Kidney (tissue), 14 donors: ENCODE data around the gene SLC25A21. TPM values are rescaled to one million over a fixed set of nuclear protein-coding genes. Genes with fewer than 3 reads are reported as not detected.

Source experiments
- DNase-seq, 5 donors: peaks; one replicate each; pipeline ENCODE4 v3.0.0-alpha.2; 2013 to 2020
- FAIRE-seq: peaks from 2 replicates; lab custom pipeline; 2012; peaks lifted over from hg19 to GRCh38; lab: Jason Lieb, UNC
- H3K27ac ChIP-seq, 2 donors: one replicate each; pipeline ENCODE4 v1.7.0; 2013; ENCODE audit warnings: low read depth in 2 of 2, low read length in 2 of 2, inconsistent platforms in 1 of 2
- H3K27me3 ChIP-seq: one replicate; pipeline ENCODE4 v1.7.1; 2013; ENCODE audit warnings: low read length, inconsistent platforms; ENCODE audit not compliant: control insufficient read depth, insufficient read depth
- H3K36me3 ChIP-seq, 3 donors: one replicate each; pipeline versions ENCODE4 v1.7.0 to v1.7.1; 2013; ENCODE audit warnings: low read length in 3 of 3, control low read depth in 1 of 3, inconsistent platforms in 1 of 3; ENCODE audit not compliant: insufficient read depth in 3 of 3, control insufficient read depth in 2 of 3
- H3K4me1 ChIP-seq, 3 donors: one replicate each; pipeline versions ENCODE4 v1.7.0 to v1.7.1; 2013; ENCODE audit warnings: low read length in 3 of 3, inconsistent platforms in 1 of 3, low read depth in 1 of 3; ENCODE audit not compliant: control insufficient read depth in 2 of 3, insufficient read depth in 2 of 3
- H3K4me3 ChIP-seq, 3 donors: one replicate each; pipeline versions ENCODE4 v1.7.0 to v1.8.1; 2013; ENCODE audit warnings: low read length in 3 of 3, control low read depth in 1 of 3, inconsistent platforms in 1 of 3
- H3K9ac ChIP-seq, 3 donors: one replicate each; pipeline versions ENCODE4 v1.7.0 to v1.7.1; 2013; ENCODE audit warnings: low read length in 3 of 3, control low read depth in 1 of 3, inconsistent platforms in 1 of 3
- H3K9me3 ChIP-seq, 3 donors: one replicate each; pipeline versions ENCODE4 v1.7.0 to v1.7.1; 2013; ENCODE audit warnings: low read length in 3 of 3, control low read depth in 1 of 3, inconsistent platforms in 1 of 3; ENCODE audit not compliant: control insufficient read depth in 2 of 3, insufficient read depth in 1 of 3
- intact Hi-C: fragments of 100-400 bp; cut with DNase I; formaldehyde crosslinking; loops from one replicate; pipeline ENCODE4 v1.11.1; 2022
- polyA plus RNA-seq: library from polyadenylated mRNA; stranded (reverse); fragments of 350-450 nt; fragmentation: Illumina TruSeq; extraction: RNeasy Lipid Tissue Mini Kit (QIAGEN cat#74804); gene quantifications from one replicate; pipeline ENCODE4 v1.2.3, GENCODE V29; 2014; ENCODE audit warnings: low read depth, low replicate concordance; ENCODE audit not compliant: insufficient read depth
- total RNA-seq: library from RNA; stranded (reverse); fragmentation: NEBNext Ultra II Directional; extraction: Animal tissue kit (Norgen Biotek cat#: 25700); gene quantifications from one replicate; pipeline ENCODE4 v1.2.1, GENCODE V29; 2021
- TF ChIP-seq, protein P1 (sequence below): IDR thresholded peaks from 3 replicates; pipeline ENCODE4 v1.5.1; 2012; ENCODE audit warnings: mild to moderate bottlenecking, moderate library complexity, borderline replicate concordance; ENCODE audit not compliant: insufficient read depth; ENCODE audit errors: extremely low read depth
- donor health status: control.
- donor health status: control.
- donor health status: control.
- donor health status: control.
- donor health status: control.
- donor health status: DM: yes; HTN: yes; CAD: no.
- donor health status: Normal renal cell carcinoma (clear cell type).

The SLC25A21 gene
- total and polyA plus RNA-seq, 2 donors from 2014 or later: 1.3 to 1.4 TPM

DNA sequence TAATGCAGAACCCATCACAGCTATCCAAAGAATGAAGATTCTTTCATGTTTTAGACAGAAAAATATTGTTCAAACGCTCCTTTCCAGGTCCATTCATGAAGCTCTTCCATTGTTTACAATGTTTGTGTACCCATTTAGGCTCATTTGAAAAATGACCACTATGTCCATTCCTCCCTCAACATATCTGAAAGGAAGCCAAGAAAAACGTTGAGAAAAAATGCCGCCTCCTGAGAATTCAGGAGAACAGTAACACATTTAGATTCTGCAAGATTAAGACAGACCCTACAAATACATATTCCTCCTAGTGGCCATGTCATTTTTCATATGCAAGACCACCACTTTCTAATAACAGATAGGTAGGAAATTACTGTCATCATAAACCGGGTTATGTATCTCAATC lies 124.4 kb downstream of the SLC25A21 start:
- no peak for FAIRE-seq

DNA sequence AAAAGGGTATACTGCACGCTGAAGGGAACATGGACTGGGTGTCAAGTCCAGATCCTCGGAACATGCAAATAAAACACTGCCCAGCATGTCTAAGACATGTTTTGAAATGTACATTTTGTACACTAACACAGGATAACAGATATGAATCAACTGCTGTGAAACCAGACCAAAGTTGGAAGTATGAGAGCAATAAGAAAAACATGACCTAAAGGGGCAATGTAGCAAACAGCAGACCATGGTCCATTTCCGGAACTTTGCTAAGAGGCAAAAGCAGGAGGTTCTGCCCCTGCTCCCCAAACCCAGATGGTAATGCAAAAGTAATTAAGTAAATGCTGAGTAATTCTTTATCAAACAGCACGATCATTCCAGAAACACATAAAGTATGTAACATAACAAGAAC lies 125.2 kb downstream of the SLC25A21 start:
- Histone ChIP-seq H3K36me3 (no peaks in the 10 kb centered on the region), H3K9ac (no peak overlapping the region), H3K27ac (no peak overlapping the region), H3K4me3 (no peak overlapping the region), H3K27me3 (no peaks in the 10 kb centered on the region), H3K4me1 (no peaks in the 10 kb centered on the region), H3K9me3 (no peaks in the 10 kb centered on the region)
- no peak for FAIRE-seq
- intact Hi-C loops: no loop called here
- DNase-seq: no peak
- TF ChIP-seq, protein P1, sequence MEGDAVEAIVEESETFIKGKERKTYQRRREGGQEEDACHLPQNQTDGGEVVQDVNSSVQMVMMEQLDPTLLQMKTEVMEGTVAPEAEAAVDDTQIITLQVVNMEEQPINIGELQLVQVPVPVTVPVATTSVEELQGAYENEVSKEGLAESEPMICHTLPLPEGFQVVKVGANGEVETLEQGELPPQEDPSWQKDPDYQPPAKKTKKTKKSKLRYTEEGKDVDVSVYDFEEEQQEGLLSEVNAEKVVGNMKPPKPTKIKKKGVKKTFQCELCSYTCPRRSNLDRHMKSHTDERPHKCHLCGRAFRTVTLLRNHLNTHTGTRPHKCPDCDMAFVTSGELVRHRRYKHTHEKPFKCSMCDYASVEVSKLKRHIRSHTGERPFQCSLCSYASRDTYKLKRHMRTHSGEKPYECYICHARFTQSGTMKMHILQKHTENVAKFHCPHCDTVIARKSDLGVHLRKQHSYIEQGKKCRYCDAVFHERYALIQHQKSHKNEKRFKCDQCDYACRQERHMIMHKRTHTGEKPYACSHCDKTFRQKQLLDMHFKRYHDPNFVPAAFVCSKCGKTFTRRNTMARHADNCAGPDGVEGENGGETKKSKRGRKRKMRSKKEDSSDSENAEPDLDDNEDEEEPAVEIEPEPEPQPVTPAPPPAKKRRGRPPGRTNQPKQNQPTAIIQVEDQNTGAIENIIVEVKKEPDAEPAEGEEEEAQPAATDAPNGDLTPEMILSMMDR: no peak

More for the DNA sequence above, 124.4 kb downstream of the SLC25A21 start:
- Histone ChIP-seq H3K36me3 (no peaks in the 10 kb centered on the region), H3K4me1 (no peaks in the 10 kb centered on the region), H3K9ac (no peak overlapping the region), H3K27ac (no peak overlapping the region), H3K4me3 (no peak overlapping the region), H3K27me3 (no peaks in the 10 kb centered on the region), H3K9me3 (no peaks in the 10 kb centered on the region)
- TF ChIP-seq, protein P1: no peak
- intact Hi-C loops: no loop called here
- peak in 1 of 5 donors; percentile 10 for DNase-seq

DNA sequence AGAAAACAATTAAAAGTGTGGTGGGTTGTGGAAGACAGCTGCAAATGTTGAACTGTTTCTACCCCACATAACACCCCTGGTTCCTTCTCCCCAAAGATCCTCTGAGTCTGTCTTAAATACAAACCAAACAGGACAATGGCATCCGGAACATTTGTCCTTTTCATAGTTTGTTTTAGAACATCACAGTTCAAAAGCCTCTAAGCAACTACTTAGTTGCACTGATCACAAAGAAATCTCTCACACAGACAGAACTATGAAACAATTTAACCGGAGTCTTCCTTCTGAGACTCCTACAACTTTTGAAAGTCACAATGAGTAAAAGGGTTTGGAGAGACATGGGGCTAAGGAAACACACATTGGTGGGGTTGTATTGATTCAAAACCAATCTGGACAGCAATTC lies 125.6 kb downstream of the SLC25A21 start:
- H3K27ac ChIP-seq: no peak overlapping the region

More for the DNA sequence above, 125.6 kb downstream of the SLC25A21 start:
- H3K4me3 ChIP-seq: no peak overlapping the region
- no peaks in the 10 kb centered on the region for H3K36me3 ChIP-seq
- intact Hi-C loops: no loop called here
- TF ChIP-seq, protein P1: no peak
- no peak overlapping the region for H3K9ac ChIP-seq
- H3K27me3 ChIP-seq: no peaks in the 10 kb centered on the region
- DNase-seq (no peak), FAIRE-seq (no peak)
- H3K9me3 ChIP-seq: no peaks in the 10 kb centered on the region
- no peaks in the 10 kb centered on the region for H3K4me1 ChIP-seq
